Stimulated activated CD8-positive, alpha-beta memory T cell treated with anti-CD3 and anti-CD28 coated beads, Interleukin-15, amount 100 ng/mL, for 24 hours (primary cell): Measurements from ENCODE around the gene TMEM26.

Experiments used
- DNase-seq: peaks from one replicate; pipeline ENCODE4 v3.0.0-alpha.2; 2020; ENCODE audit warnings: low read depth

Gene TMEM26

GRCh38 chr10:61452655-61453641 is at the start of gene TMEM26:
Gene TMEM26 (minus strand): TSS chr10:61453381. CDS start chr10:61453081, 300 bp downstream.
- DNase-seq: no peak

- no peak for DNase-seq
Measured at GRCh38 chr10:61500460-61500859, 47.3 kb upstream of the TMEM26 start.

GRCh38 chr10:61492364-61492995 is 39.3 kb upstream of the TMEM26 start:
- no peak for DNase-seq

- DNase-seq: no peak
Measured at GRCh38 chr10:61487506-61487905, 34.3 kb upstream of the TMEM26 start.

GRCh38 chr10:61486738-61487396 is 33.7 kb upstream of the TMEM26 start:
- no peak for DNase-seq

- DNase-seq: no peak
Measured at GRCh38 chr10:61486251-61486650, 33.1 kb upstream of the TMEM26 start.

GRCh38 chr10:61481597-61481996 is 28.4 kb upstream of the TMEM26 start:
- no peak for DNase-seq

GRCh38 chr10:61480208-61480607 is 27.0 kb upstream of the TMEM26 start:
- DNase-seq: no peak

GRCh38 chr10:61478621-61479312 is 25.6 kb upstream of the TMEM26 start:
- DNase-seq: no peak

GRCh38 chr10:61477451-61477850 is 24.3 kb upstream of the TMEM26 start:
- DNase-seq: no peak

GRCh38 chr10:61476529-61476928 is 23.3 kb upstream of the TMEM26 start:
- no peak for DNase-seq

GRCh38 chr10:61475449-61475873 is 22.3 kb upstream of the TMEM26 start:
- DNase-seq: no peak

GRCh38 chr10:61472090-61472674 is 19.0 kb upstream of the TMEM26 start:
- DNase-seq: no peak

GRCh38 chr10:61471491-61471890 is 18.3 kb upstream of the TMEM26 start:
- no peak for DNase-seq

- DNase-seq: no peak
Measured at GRCh38 chr10:61470740-61471139, 17.6 kb upstream of the TMEM26 start.

- no peak for DNase-seq
Measured at GRCh38 chr10:61465901-61466632, 12.9 kb upstream of the TMEM26 start.

GRCh38 chr10:61465171-61465496 is 12.0 kb upstream of the TMEM26 start:
- DNase-seq: no peak

- no peak for DNase-seq
Measured at GRCh38 chr10:61464461-61465170, 11.4 kb upstream of the TMEM26 start.

- DNase-seq: no peak
Measured at GRCh38 chr10:61463035-61463909, 10.1 kb upstream of the TMEM26 start.
